Fibroblast of lung (primary cell): ENCODE data around the gene ACTL10.

ENCODE experiments used
- CTCF ChIP-seq, 2 donors: IDR thresholded peaks in 1 of 2; conservative IDR thresholded peaks in 1 of 2; 1 replicate in 1 of 2; 2 replicates in 1 of 2; pipeline ENCODE4 v1.5.1; 2011 to 2012; ENCODE audit warnings: low read length in 2 of 2, control low read depth in 1 of 2, inconsistent platforms in 1 of 2, low read depth in 1 of 2, mild to moderate bottlenecking in 1 of 2
- EZH2 ChIP-seq: IDR thresholded peaks from 2 replicates; pipeline ENCODE4 v1.5.1; 2012; ENCODE audit warnings: low read length, control low read depth, mild to moderate bottlenecking; ENCODE audit errors: missing control alignments

DNA sequence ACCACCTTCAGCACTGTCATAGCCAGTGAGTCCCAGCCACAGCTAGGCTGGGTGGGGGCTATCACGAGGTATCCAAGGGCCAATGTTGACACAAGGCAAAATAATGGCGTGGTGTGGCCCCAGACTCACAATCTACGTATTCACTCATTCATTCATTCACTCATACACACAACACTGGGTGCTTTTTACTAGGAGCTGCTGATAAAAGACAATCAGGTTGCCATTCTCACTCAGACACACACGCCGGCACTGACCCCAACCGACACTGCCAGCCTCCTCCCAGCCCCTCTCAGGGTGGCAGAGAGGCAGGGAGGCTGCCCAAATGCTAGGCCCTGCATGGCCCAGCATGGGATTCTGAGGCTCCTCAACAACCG is 6.1 kb upstream of the ACTL10 start:
- TF ChIP-seq CTCF (conservative IDR thresholded peaks at IDR 0.05 in 1 of 2, IDR thresholded peaks at IDR 0.05 in 1 of 2; ENCODE audit: low read depth in 1 of 2, low read length in 2 of 2) = no peak
- no peak for TF ChIP-seq EZH2
